CD14-positive monocyte (primary cell): ENCODE measurements around the gene SUPT7L. TPM values are rescaled to one million over a fixed set of nuclear protein-coding genes. Genes with fewer than 3 reads are reported as not detected.

Source experiments
- DNase-seq, 3 donors: peaks; one replicate each; pipeline ENCODE4 v3.0.0-alpha.2; 2011 to 2022
- H2AFZ ChIP-seq: 2 replicates; pipeline ENCODE4 v1.6.0; 2012; ENCODE audit warnings: mild to moderate bottlenecking, low read depth, low read length, inconsistent platforms; ENCODE audit not compliant: insufficient read depth, poor library complexity, severe bottlenecking
- H3K27ac ChIP-seq, 2 donors: 1 replicate in 1 of 2; 2 replicates in 1 of 2; pipeline ENCODE4 v1.5.1; 2012 to 2013; ENCODE audit warnings: low read length in 2 of 2, control low read depth in 1 of 2, inconsistent platforms in 1 of 2, low read depth in 1 of 2, mild to moderate bottlenecking in 1 of 2
- H3K27me3 ChIP-seq, 2 donors: one replicate each; pipeline versions ENCODE4 v1.6.0 to v1.6.1; 2011 to 2013; ENCODE audit warnings: low read length in 2 of 2; ENCODE audit not compliant: control insufficient read depth in 2 of 2, insufficient read depth in 2 of 2
- H3K36me3 ChIP-seq, 2 donors: replicated peaks in 1 of 2; 1 replicate in 1 of 2; 2 replicates in 1 of 2; pipeline versions ENCODE4 v1.5.1 to v1.6.1; 2012 to 2013; ENCODE audit warnings: low read length in 2 of 2, control low read depth in 1 of 2, inconsistent platforms in 1 of 2, mild to moderate bottlenecking in 1 of 2; ENCODE audit not compliant: insufficient read depth in 2 of 2, control insufficient read depth in 1 of 2
- H3K4me1 ChIP-seq, 2 donors: 1 replicate in 1 of 2; 2 replicates in 1 of 2; pipeline versions ENCODE4 v1.5.1 to v1.6.1; 2012 to 2013; ENCODE audit warnings: low read length in 2 of 2, control low read depth in 1 of 2, inconsistent platforms in 1 of 2, mild to moderate bottlenecking in 1 of 2, moderate library complexity in 1 of 2; ENCODE audit not compliant: insufficient read depth in 2 of 2, control insufficient read depth in 1 of 2
- H3K4me2 ChIP-seq: replicated peaks from 2 replicates; pipeline ENCODE3; 2012; ENCODE audit warnings: low read length, moderate library complexity, mild to moderate bottlenecking; ENCODE audit not compliant: poor library complexity, severe bottlenecking; ENCODE audit errors: extremely low read depth
- H3K4me3 ChIP-seq, 3 experiments: fragments of 200-600 bp in 1 of 3; sonication (generic) in 1 of 3; replicated peaks in 1 of 3; 1 replicate in 2 of 3; 2 replicates in 1 of 3; pipeline ENCODE4 v1.5.1; 2011 to 2013; ENCODE audit warnings: low read length in 3 of 3, mild to moderate bottlenecking in 3 of 3, control low read depth in 2 of 3, low read depth in 2 of 3, inconsistent platforms in 1 of 3, moderate library complexity in 1 of 3
- H3K79me2 ChIP-seq: 2 replicates; pipeline ENCODE4 v1.6.0; 2012; ENCODE audit warnings: mild to moderate bottlenecking, control low read depth, inconsistent platforms, low read length, moderate library complexity; ENCODE audit not compliant: insufficient read depth
- H3K9ac ChIP-seq: 2 replicates; pipeline ENCODE4 v1.6.0; 2017; ENCODE audit warnings: low read length, mild to moderate bottlenecking; ENCODE audit not compliant: insufficient read depth, poor library complexity, severe bottlenecking
- H3K9me3 ChIP-seq, 2 donors: replicated peaks in 1 of 2; 1 replicate in 1 of 2; 2 replicates in 1 of 2; pipeline versions ENCODE4 v1.5.1 to v1.6.1; 2012 to 2013; ENCODE audit warnings: low read length in 2 of 2, control low read depth in 1 of 2; ENCODE audit not compliant: control insufficient read depth in 1 of 2, insufficient read depth in 1 of 2
- H4K20me1 ChIP-seq: 2 replicates; pipeline ENCODE4 v1.6.0; 2012; ENCODE audit warnings: mild to moderate bottlenecking, low read length, control low read depth, moderate library complexity; ENCODE audit not compliant: insufficient read depth
- H3K27ac Mint-ChIP-seq, 7 donors: one replicate each; pipeline ENCODE4 v1.8.0; 2020; ENCODE audit warnings: mild to moderate bottlenecking in 7 of 7, mixed read lengths in 7 of 7, moderate library complexity in 6 of 7, inconsistent platforms in 2 of 7
- H3K27me3 Mint-ChIP-seq, 3 donors: one replicate each; pipeline ENCODE4 v1.8.0; 2021 to 2022; ENCODE audit warnings: low read depth in 3 of 3, mild to moderate bottlenecking in 3 of 3, mixed read lengths in 3 of 3, moderate library complexity in 3 of 3, inconsistent platforms in 1 of 3
- H3K36me3 Mint-ChIP-seq, 2 donors: one replicate each; pipeline ENCODE4 v1.8.0; 2020; ENCODE audit warnings: mixed read lengths in 2 of 2, inconsistent platforms in 1 of 2, mild to moderate bottlenecking in 1 of 2
- H3K4me1 Mint-ChIP-seq: one replicate; pipeline ENCODE4 v1.8.0; 2020; ENCODE audit warnings: mild to moderate bottlenecking, mixed read lengths
- H3K4me3 Mint-ChIP-seq, 2 donors: one replicate each; pipeline ENCODE4 v1.8.0; 2020; ENCODE audit warnings: mild to moderate bottlenecking in 2 of 2, mixed read lengths in 2 of 2, moderate library complexity in 1 of 2
- H3K9me3 Mint-ChIP-seq, 7 donors: one replicate each; pipeline ENCODE4 v1.8.0; 2020 to 2022; ENCODE audit warnings: mixed read lengths in 7 of 7, mild to moderate bottlenecking in 6 of 7, moderate library complexity in 6 of 7, inconsistent platforms in 2 of 7
- CTCF ChIP-seq: fragments of 200-600 bp; IDR thresholded peaks from one replicate; pipeline ENCODE4 v1.8.0; 2022; ENCODE audit warnings: antibody characterized with exemption, mild to moderate bottlenecking
- WGBS: methylation state at CpG from one replicate; pipeline ENCODE4 v1.1.5; 2013; ENCODE audit warnings: missing lambda C conversion rate; ENCODE audit not compliant: insufficient coverage; 5-methylcytosine and 5-hydroxymethylcytosine counted together
- intact Hi-C, 2 donors: fragments of 100-400 bp; cut with micrococcal nuclease; formaldehyde crosslinking; loops; one replicate each; pipeline versions ENCODE4 v1.15.0 to v1.15.1; 2023
- polyA plus RNA-seq, 3 donors: library from polyadenylated mRNA; depleted of rRNA in 1 of 3; unstranded in 2 of 3; stranded (reverse) in 1 of 3; fragments of 300-500 nt in 2 of 3; fragments of >200 nt in 1 of 3; fragmentation: Illumina TruSeq in 2 of 3; gene quantifications; 1 replicate in 2 of 3; 2 replicates in 1 of 3; pipeline ENCODE4 v1.2.3, GENCODE V29; 2012 to 2021

The SUPT7L gene
- polyA plus RNA-seq, 3 donors: 10.7 to 59.0 (median 12.2) TPM

GRCh38 chr2:27712522-27712921 is 49.1 kb upstream of the SUPT7L start:
- peaks cover 0 to 14% of the 10 kb centered on the region in 2 donors for H3K36me3 Mint-ChIP-seq

GRCh38 chr2:27711804-27712203 is 48.4 kb upstream of the SUPT7L start:
- no peak for TF ChIP-seq CTCF
- Mint-ChIP-seq H3K9me3 (peaks cover 0 to 14% (median 3%) of the 10 kb centered on the region in 7 donors), H3K36me3 (peaks cover 0 to 10% of the 10 kb centered on the region in 2 donors), H3K4me1 (peaks cover 11% of the 10 kb centered on the region), H3K4me3 (no peak overlapping the region), H3K27ac (no peak overlapping the region), H3K27me3 (peaks cover 28 to 29% (median 28%) of the 10 kb centered on the region in 3 donors)
- WGBS: 95% methylated on average over 4 of the region's 5 CpGs
- intact Hi-C loops: no loop called here
- Histone ChIP-seq H3K9me3 (peaks cover 0 to 4% of the 10 kb centered on the region in 2 donors), H3K27ac (no peak overlapping the region), H3K27me3 (peaks cover 20 to 21% of the 10 kb centered on the region in 2 donors), H3K79me2 (no peaks in the 10 kb centered on the region), H4K20me1 (no peaks in the 10 kb centered on the region), H3K4me1 (peaks cover 6 to 7% of the 10 kb centered on the region in 2 donors), H3K4me3 (no peak overlapping the region), H2AFZ (no peak overlapping the region), H3K36me3 (no peaks in the 10 kb centered on the region), H3K4me2 (no peak overlapping the region), H3K9ac (no peak overlapping the region)
- DNase-seq: no peak

More at GRCh38 chr2:27712522-27712921, 49.1 kb upstream of the SUPT7L start:
- Histone ChIP-seq H2AFZ (no peak overlapping the region), H3K36me3 (no peaks in the 10 kb centered on the region), H3K79me2 (no peaks in the 10 kb centered on the region), H3K27me3 (peaks cover 27 to 28% of the 10 kb centered on the region in 2 donors), H3K9me3 (peaks cover 0 to 5% of the 10 kb centered on the region in 2 donors), H3K27ac (no peak overlapping the region), H3K9ac (no peak overlapping the region), H4K20me1 (no peaks in the 10 kb centered on the region), H3K4me2 (no peak overlapping the region), H3K4me3 (no peak overlapping the region), H3K4me1 (peaks cover 6 to 7% of the 10 kb centered on the region in 2 donors)
- H3K4me1 Mint-ChIP-seq: peaks cover 16% of the 10 kb centered on the region
- TF ChIP-seq CTCF: no peak
- peaks cover 33 to 35% (median 35%) of the 10 kb centered on the region in 3 donors for H3K27me3 Mint-ChIP-seq
- no peak overlapping the region for H3K4me3 Mint-ChIP-seq
- no peak for DNase-seq
- WGBS: no CpG with 5 or more reads among the region's 1 CpG
- H3K9me3 Mint-ChIP-seq: peaks cover 0 to 14% (median 3%) of the 10 kb centered on the region in 7 donors
- H3K27ac Mint-ChIP-seq: no peak overlapping the region
- intact Hi-C loops: no loop called here
